ENCODE results near the gene MAN1A1. TPM values are rescaled to one million over a fixed set of nuclear protein-coding genes. Genes with fewer than 3 reads are reported as not detected.

MAN1A1 gene
- total RNA-seq, 3 donors from 2014 or later, result 45.1 to 74.2 (median 66.4) TPM

DNA sequence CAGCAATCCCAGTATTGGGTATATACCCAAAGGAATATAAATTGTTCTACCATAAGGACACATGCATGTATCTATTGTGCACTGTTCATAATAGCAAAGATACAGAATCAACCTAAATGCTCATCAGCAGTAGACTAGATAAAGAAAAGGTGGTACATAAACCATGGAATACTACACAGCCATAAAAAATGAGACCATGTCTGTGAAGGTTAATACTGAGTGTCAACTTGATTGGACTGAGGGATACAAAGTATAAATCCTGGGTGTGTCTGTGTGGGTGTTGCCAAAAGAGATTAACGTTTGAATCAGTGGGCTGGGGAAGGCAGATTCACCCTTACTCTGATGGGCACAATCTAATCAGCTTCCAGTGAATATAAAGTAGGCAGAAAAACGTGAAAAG, 86.9 kb downstream of the MAN1A1 start:
- no peaks in the 10 kb centered on the region for H3K4me1 ChIP-seq (ENCODE audit: low read depth)
- TF ChIP-seq, protein P1, sequence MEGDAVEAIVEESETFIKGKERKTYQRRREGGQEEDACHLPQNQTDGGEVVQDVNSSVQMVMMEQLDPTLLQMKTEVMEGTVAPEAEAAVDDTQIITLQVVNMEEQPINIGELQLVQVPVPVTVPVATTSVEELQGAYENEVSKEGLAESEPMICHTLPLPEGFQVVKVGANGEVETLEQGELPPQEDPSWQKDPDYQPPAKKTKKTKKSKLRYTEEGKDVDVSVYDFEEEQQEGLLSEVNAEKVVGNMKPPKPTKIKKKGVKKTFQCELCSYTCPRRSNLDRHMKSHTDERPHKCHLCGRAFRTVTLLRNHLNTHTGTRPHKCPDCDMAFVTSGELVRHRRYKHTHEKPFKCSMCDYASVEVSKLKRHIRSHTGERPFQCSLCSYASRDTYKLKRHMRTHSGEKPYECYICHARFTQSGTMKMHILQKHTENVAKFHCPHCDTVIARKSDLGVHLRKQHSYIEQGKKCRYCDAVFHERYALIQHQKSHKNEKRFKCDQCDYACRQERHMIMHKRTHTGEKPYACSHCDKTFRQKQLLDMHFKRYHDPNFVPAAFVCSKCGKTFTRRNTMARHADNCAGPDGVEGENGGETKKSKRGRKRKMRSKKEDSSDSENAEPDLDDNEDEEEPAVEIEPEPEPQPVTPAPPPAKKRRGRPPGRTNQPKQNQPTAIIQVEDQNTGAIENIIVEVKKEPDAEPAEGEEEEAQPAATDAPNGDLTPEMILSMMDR (IDR thresholded peaks at IDR 0.05), result no peak
- intact Hi-C loops (cut with DNase I, micrococcal nuclease), result no loop called here
- no peak for ATAC-seq
- no peak overlapping the region for H3K4me3 ChIP-seq
- no peak for DNase-seq
- no peaks in the 10 kb centered on the region for H3K9me3 ChIP-seq
- H3K36me3 ChIP-seq (ENCODE audit: low read depth), result no peaks in the 10 kb centered on the region

DNA sequence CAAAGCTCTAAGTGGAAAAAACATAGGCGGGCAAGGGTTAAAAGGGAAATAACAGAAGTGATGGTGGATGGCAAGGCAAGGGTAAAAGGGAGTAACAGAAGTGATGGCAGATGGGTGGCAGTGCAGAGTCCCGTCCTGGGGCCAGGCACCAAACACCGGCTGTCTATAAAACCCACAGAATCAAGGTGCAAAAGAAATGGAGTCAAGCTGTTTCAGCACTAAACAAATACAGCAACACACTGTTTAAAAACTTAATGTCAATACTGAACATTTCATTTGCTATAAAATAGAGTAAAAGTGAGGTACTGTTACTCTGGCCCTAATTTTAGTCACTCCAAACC, 87.6 kb downstream of the MAN1A1 start:
- no peak overlapping the region for H3K4me3 ChIP-seq
- intact Hi-C loops (cut with DNase I, micrococcal nuclease), result no loop called here
- H3K4me1 ChIP-seq (ENCODE audit: low read depth), result no peaks in the 10 kb centered on the region
- TF ChIP-seq, protein P1 (IDR thresholded peaks at IDR 0.05), result no peak
- ATAC-seq (peak; percentile 44), DNase-seq (no peak)
- H3K36me3 ChIP-seq (ENCODE audit: low read depth), result no peaks in the 10 kb centered on the region
- no peaks in the 10 kb centered on the region for H3K9me3 ChIP-seq

DNA sequence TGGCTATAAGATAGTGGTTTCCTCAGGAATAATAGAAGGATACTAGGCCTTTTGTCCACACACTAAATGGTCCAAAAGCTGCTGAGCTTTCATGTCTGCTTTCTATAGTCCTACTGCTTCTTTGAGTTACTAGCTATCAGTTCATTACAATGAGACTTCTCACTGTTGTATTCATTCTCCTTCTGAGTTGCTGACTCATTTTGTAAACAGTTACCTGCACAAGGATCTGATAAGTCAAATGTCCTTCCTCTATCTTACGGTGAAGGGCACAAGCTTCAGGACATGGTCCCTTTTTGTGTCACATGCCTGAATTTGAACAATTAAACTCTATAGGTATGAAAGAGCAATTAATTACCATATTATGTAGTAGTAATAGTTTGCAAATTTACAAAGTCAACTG, 90.5 kb downstream of the MAN1A1 start:
- ATAC-seq, result peak; percentile 85
- intact Hi-C loops (cut with DNase I, micrococcal nuclease), result no loop called here
- Histone ChIP-seq H3K4me3 (no peak overlapping the region), H3K9me3 (no peaks in the 10 kb centered on the region), H3K4me1 (ENCODE audit: low read depth) (no peaks in the 10 kb centered on the region), H3K36me3 (ENCODE audit: low read depth) (no peaks in the 10 kb centered on the region)
- DNase-seq, result no peak
- TF ChIP-seq, protein P1 (IDR thresholded peaks at IDR 0.05), result no peak

- intact Hi-C loops (cut with DNase I, micrococcal nuclease), result no loop called here
- no peak overlapping the region for H3K4me3 ChIP-seq
- no peak for ATAC-seq
Observed at GRCh38 chr6:119257726-119258125, 91.8 kb downstream of the MAN1A1 start.

GRCh38 chr6:119256978-119257462, 92.5 kb downstream of the MAN1A1 start:
- H3K4me1 ChIP-seq (ENCODE audit: low read depth), result no peaks in the 10 kb centered on the region
- no peaks in the 10 kb centered on the region for H3K36me3 ChIP-seq (ENCODE audit: low read depth)
- TF ChIP-seq, protein P1 (IDR thresholded peaks at IDR 0.05), result no peak
- intact Hi-C loops (cut with DNase I, micrococcal nuclease), result no loop called here
- H3K4me3 ChIP-seq, result no peak overlapping the region
- no peak for ATAC-seq
- H3K9me3 ChIP-seq, result no peaks in the 10 kb centered on the region
- DNase-seq, result no peak

More at GRCh38 chr6:119257726-119258125, 91.8 kb downstream of the MAN1A1 start:
- no peak for DNase-seq
- H3K36me3 ChIP-seq (ENCODE audit: low read depth), result no peaks in the 10 kb centered on the region
- TF ChIP-seq, protein P1 (IDR thresholded peaks at IDR 0.05), result no peak
- H3K9me3 ChIP-seq, result no peaks in the 10 kb centered on the region
- no peaks in the 10 kb centered on the region for H3K4me1 ChIP-seq (ENCODE audit: low read depth)

DNA sequence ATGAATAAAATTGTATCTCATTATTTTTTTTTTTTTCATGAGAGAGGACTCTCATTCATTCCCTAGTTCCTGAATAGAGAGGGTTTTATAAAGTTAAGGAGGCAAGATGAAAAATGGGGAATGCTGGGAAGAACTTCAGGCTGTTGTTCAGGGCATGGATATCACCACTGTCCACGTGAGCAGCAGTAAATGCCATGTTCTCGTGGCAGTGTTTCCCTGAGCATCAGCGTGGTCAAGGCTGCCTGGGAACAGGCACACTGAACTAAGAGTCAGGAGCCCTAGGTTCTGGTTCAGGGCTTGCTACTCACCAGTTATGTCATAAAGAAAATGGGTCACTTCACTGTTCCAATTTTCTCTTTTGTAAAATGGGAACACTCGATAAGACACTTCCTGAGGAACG, 93.2 kb downstream of the MAN1A1 start:
- DNase-seq (no peak), ATAC-seq (no peak)
- no peak overlapping the region for H3K4me3 ChIP-seq
- H3K36me3 ChIP-seq (ENCODE audit: low read depth), result no peaks in the 10 kb centered on the region
- H3K4me1 ChIP-seq (ENCODE audit: low read depth), result no peaks in the 10 kb centered on the region
- TF ChIP-seq, protein P1 (IDR thresholded peaks at IDR 0.05), result no peak
- intact Hi-C loops (cut with DNase I, micrococcal nuclease), result no loop called here
- no peaks in the 10 kb centered on the region for H3K9me3 ChIP-seq

Measured in mucosa of descending colon (tissue), 3 donors.